GM12891 (cell line): Measurements from ENCODE around the gene PLPP2.

Experiments used
- DNase-seq: peaks from one replicate; pipeline ENCODE4 v3.0.0; 2011; ENCODE audit warnings: low spot score; ENCODE audit not compliant: insufficient read length
- FAIRE-seq: peaks from 2 replicates; lab custom pipeline; 2011; peaks lifted over from hg19 to GRCh38; lab: Jason Lieb, UNC
- PAX5 ChIP-seq: IDR thresholded peaks from 2 replicates; pipeline ENCODE4 v1.6.1; 2011; ENCODE audit warnings: low read length, moderate library complexity, mild to moderate bottlenecking; ENCODE audit not compliant: insufficient read depth, severe bottlenecking
- POLR2A ChIP-seq: IDR thresholded peaks from 2 replicates; pipeline ENCODE4 v1.6.1; 2011; ENCODE audit warnings: low read depth, low read length, control low read depth
- POLR2AphosphoS5 ChIP-seq: IDR thresholded peaks from 2 replicates; pipeline ENCODE4 v1.6.1; 2011; ENCODE audit warnings: low read depth, low read length, control low read depth
- POU2F2 ChIP-seq: IDR thresholded peaks from 2 replicates; pipeline ENCODE4 v1.6.1; 2011; ENCODE audit warnings: low read depth, mild to moderate bottlenecking, control low read depth, low read length, moderate library complexity
- SPI1 ChIP-seq: IDR thresholded peaks from 2 replicates; pipeline ENCODE4 v1.6.1; 2011; ENCODE audit warnings: low read depth, low read length, control low read depth
- TAF1 ChIP-seq: IDR thresholded peaks from 2 replicates; pipeline ENCODE4 v1.6.1; 2011; ENCODE audit warnings: low read depth, low read length, control low read depth

PLPP2 gene

DNA sequence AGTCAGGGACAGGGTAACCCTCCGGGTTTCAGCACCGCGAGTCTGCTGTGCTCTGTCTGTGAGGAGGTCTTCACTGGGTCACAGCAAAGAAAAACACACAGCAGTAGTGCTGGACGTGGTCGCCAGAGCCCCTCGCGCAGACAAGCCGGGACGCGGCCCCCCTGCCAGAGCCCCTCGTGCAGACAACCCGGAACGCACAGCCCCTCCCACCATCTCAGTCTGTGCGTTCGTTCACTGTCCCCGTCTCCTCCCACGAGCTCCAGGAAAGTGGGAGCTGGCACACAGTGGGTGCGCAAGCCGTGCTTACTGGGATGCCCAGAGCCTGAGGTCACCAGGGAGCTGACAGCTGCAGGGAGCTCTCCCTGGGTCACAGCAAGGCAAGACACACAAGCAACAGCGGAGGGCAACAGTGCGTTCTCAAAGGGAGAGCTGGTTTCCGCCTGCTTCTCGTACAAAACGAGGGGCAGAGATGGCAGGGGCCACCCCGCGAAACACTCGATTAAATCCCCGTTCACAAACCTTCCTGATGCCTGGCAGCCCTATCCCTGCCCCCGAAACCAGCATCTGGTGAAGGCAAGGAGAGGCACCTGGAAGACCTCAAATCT lies 3.2 kb upstream of the PLPP2 start:
- no peak for FAIRE-seq
- TF ChIP-seq PAX5 (no peak), POU2F2 (no peak), TAF1 (no peak), SPI1 (no peak), POLR2AphosphoS5 (no peak), POLR2A (no peak)
- no peak for DNase-seq

DNA sequence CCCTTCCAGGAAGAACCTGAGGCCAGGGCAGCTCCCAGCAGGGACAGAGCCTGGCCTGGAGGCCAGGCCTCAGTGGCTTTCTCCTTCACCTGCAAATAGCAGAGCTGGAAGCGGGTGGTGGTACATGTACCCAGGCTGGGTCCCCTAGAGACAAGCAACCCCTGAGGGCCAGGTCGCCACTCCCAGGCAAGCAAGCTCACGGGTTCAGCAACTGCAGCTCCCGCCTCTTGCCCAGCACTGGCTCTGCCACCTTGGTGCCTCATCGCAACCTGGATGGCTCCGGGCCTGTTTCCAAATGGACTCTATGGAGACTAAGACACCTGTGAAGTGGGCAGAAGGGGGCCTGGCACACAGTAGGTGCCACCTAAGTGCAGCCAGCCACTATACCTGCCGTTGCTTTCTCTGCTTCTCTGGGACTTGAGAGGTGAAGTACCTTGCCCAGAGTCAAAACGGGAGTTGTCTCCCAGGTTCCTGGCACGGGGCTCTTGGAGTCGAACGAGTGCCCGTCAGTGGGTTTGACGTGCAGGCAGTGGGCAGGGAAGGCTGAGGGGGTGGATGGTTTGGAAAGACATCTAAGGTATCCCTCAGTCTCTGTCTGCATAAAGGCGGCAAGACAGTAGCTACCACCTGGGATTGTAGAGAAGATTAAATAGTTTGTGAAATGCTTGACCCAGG lies 2.4 kb upstream of the PLPP2 start:
- FAIRE-seq (no peak), DNase-seq (no peak)
- no peak for TF ChIP-seq PAX5

DNA sequence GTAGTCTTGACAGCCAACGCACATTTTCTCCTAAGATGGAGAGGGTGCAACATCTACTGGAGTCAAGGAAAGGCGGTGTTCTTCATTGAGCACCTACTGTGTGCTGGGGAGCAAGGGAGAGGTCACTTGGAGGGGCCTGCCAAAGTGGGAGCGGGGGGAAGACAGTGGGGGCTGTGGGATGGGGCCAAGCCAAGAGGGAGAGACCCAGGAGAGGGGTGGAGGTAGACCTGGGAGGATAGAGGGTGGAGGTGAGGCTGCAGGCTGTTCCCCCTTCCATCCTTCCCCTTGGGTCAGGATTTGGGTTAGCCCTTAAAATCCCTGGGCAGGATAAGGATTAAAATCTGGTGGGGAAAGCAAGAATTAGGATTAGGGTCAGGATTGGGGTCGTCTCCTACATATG lies 1.7 kb upstream of the PLPP2 start:
- no peak for TF ChIP-seq POLR2AphosphoS5
- TF ChIP-seq TAF1: no peak
- TF ChIP-seq POLR2A: no peak
- TF ChIP-seq PAX5: no peak
- no peak for TF ChIP-seq POU2F2
- TF ChIP-seq SPI1: no peak
- no peak for DNase-seq
- FAIRE-seq: no peak

DNA sequence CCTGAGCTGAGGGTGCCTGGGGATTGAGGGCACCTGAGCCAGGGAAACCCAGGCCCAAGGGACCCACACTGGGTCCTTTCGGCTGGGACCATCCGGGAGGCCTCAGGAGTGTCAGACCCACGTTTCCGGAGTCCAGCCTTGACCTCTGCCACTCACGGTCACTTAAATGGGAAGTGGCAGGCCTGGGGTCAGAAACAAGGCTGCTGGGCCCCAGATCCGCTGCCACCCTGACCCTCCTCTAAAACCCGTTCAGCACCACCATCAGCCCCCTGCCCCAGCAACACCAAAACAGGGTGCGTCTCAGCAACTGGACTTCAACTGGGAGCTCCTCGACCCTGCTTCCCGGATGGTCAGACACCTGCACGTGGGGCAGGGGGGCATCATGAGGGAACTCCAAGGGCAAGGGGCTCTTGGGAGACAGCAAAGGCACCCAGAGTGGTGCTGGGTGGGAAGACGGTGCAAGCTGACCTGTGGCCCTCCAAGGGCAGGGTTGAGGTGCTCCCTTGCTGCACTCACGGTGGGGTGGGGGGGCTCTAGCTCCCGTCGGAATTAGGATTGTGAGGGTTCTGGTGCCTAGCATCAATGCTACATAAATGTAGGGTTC lies 1.2 kb upstream of the PLPP2 start:
- no peak for DNase-seq
- no peak for FAIRE-seq
- TF ChIP-seq POU2F2: no peak

DNA sequence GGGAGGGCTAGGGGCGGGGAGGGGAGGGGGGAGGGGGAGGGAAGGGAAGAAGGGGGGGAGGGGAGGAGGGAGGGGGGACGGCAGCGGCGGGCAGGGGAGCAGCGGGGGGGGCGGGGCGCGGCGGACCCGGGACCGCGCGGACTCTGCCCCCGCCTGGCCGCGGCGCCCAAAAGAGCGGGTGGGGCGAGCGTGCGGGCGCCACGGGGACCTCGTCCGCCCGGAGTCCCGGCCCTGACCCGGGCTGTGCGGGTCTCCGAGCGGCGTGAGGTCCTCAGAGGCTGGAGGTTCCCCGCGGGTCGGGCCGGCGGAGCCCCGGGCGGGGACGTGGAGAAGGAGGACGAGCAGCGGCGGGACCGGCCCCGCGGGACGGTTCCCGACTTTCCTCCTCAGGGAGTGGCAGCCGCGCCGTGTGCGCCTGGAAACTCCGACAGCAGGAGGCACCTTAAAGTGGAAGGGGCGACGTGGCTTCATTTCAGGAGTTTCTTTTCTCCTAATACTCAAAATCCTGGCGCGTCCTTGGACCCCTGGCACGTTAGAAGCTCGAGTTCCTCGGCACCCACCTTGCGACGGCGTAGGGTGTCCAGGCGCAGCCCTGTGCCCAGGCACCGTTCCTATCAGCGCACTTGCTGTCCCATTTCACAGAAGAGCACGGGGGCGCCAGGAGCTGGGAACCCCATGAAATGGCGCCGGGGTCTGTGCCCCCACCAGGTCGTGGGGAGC lies 518 bp upstream of the PLPP2 start:
- FAIRE-seq: no peak
- no peak for TF ChIP-seq PAX5
- peak; percentile 16 for DNase-seq

DNA sequence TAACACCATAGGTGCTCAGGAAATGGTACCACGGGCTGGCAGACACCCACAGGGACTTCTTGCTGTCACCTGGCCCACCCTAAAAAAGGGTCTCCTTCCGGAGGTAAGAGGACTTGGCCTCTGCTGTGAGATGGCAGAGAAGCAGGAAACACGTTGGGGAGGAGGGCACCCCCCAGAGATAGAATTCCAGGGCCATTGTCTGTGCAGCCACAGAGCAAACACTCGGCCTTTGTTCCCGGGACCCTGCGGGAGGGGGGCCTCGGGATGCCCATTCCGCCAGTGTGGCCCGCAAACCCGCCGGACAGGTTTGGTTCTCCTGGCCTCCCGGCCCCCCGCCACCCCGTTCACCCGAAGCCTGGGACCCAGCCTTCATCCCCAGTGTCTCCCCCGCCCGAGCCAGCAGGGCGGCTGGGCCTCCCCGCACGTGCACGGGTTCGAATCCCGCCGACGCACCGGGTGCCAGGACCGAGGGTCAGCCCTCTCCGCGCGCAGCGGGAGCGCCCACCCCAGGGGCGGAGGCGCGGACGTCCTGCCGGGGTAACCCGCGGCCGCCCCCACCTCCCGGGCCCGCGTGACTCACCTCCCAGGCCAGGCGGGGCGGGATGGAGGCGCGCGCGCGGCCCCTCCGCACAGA lies 714 bp downstream of the PLPP2 start:
- TF ChIP-seq PAX5: no peak
- no peak for TF ChIP-seq POU2F2
- no peak for TF ChIP-seq POLR2AphosphoS5
- TF ChIP-seq TAF1: no peak
- TF ChIP-seq POLR2A: no peak
- TF ChIP-seq SPI1: no peak
- peak; percentile 29 for DNase-seq
- no peak for FAIRE-seq

DNA sequence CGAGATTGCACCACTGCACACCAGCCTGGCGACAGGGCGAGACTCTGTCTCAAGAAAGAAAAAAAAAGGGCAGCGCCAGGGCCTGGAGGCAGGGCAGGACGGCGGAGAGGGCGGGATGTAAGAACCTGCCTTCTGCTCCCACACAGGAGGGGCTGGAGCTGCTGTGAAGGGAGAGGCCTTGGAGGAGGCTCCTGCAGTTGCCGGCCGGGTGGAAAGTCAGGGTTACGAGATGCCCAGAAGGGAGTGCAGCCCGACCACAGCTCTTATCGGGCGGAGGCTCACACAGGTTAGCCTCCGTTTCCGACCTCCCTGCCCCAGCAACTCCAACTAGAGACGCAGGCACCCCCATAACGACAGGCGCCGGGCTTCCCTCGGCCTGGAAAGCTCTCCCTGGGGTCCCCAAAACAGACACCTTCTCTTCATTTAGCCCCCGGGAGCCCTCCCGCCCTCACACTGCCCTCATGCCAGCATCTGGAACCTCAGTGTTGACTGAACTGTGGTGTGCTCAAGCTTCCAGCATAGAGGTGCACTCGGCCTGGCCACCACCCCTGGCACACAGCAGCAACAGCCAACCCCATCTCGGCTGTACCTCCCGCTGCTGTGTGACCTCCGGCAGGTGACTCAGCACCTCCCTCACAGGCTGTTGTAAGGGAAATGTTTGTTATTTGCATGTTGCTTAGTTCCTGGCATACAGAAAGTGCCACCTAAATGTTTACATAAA lies 1.4 kb downstream of the PLPP2 start:
- FAIRE-seq (peak; percentile 41), DNase-seq (peak; percentile 37)
- TF ChIP-seq POLR2A (no peak), POU2F2 (no peak), PAX5 (no peak), TAF1 (no peak), POLR2AphosphoS5 (no peak), SPI1 (no peak)

DNA sequence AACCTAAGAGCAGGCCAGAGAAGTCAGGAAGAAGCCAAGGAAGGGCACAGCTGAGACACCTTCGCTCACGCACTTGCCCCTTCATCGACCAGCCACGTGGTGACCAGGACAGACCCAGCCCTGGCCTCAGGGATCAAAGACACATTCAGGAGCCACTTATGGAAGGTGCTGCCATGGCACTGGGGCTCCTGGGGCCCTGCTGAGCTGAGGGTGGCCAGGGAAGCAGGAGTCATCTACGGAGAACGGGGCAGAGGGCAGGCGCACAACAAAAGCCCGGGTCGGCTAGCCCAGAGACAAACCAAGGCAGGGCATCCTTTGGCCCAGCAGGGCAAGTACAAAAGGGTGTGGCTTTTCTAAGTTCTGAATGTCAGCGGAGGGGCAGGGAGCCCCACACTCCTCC lies 2.3 kb downstream of the PLPP2 start:
- no peak for FAIRE-seq
- TF ChIP-seq TAF1: no peak
- TF ChIP-seq POU2F2: no peak
- no peak for TF ChIP-seq SPI1
- TF ChIP-seq POLR2A: no peak
- TF ChIP-seq PAX5: no peak
- peak; percentile 7 for DNase-seq

DNA sequence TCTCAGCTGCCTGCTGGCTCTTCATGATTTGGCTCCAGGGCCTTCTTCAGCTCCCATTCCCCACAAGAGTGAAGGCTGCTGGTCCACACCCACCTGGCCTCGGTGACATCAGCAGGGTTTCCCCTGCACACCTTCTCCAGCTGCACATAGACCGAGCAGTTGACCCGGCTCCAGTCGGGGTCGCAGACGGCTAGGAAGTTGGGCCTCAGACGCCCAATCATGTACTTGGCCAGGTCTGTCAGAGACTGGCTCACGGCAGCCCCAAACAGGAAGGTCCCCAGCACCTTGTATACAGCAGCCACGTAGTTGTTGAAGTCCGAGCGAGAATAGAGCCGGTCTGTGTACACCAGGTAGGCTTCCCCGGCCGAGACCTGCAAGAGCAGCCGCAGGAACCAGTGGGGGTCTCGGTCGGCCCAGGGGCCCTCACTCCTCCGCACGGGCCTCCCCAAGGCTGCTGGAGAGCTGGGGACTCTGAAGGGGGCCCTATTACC lies 3.8 kb downstream of the PLPP2 start:
- no peak for TF ChIP-seq TAF1
- no peak for TF ChIP-seq POLR2AphosphoS5
- TF ChIP-seq SPI1: no peak
- TF ChIP-seq POU2F2: no peak
- TF ChIP-seq PAX5: no peak
- TF ChIP-seq POLR2A: no peak
- no peak for FAIRE-seq
- DNase-seq: no peak
